PC-9 (cell line): ENCODE data around the gene KIAA1217. TPM values are rescaled to one million over a fixed set of nuclear protein-coding genes. Genes with fewer than 3 reads are reported as not detected.

ENCODE experiments used
- BruUV-seq: library from RNA; stranded (reverse); fragments of 400-500 nt; replicated peaks from 2 replicates; lab custom pipeline; 2021; lab: Mats Ljungman, UMichigan
- CTCF ChIA-PET: fragments of 300-600 bp; sonication (Branson Sonifier 250); formaldehyde crosslinking; loops from one replicate; lab custom pipeline; 2022; ENCODE audit warnings: antibody characterized with exemption; lab: Charles Lee
- POLR2A ChIA-PET: fragments of 300-600 bp; sonication (Branson Sonifier 250); formaldehyde crosslinking; loops from one replicate; lab custom pipeline; 2022; ENCODE audit warnings: antibody characterized with exemption; ENCODE audit not compliant: unreplicated experiment; lab: Charles Lee
- DNase-seq, 2 experiments: peaks; one replicate each; pipeline versions ENCODE4 v3.0.0 to v3.0.0-alpha.2; 2015 to 2022; ENCODE audit warnings: mixed read lengths in 1 of 2
- H2AFZ ChIP-seq: fragments of 200-600 bp; sonication (generic); 2 replicates; pipeline ENCODE4 v1.8.1; 2017; ENCODE audit warnings: antibody characterized with exemption
- H3F3A ChIP-seq: fragments of 200-600 bp; sonication (generic); 2 replicates; pipeline ENCODE4 v1.8.1; 2017; ENCODE audit warnings: antibody characterized with exemption, mild to moderate bottlenecking, low read depth; ENCODE audit not compliant: insufficient read depth
- H3K27ac ChIP-seq: fragments of 200-600 bp; sonication (generic); 2 replicates; pipeline ENCODE4 v1.6.1; 2016; ENCODE audit warnings: mixed run types
- H3K27me3 ChIP-seq: fragments of 200-600 bp; sonication (generic); 2 replicates; pipeline ENCODE4 v1.6.1; 2016; ENCODE audit warnings: low read depth, mixed run types; ENCODE audit not compliant: insufficient read depth
- H3K36me3 ChIP-seq: fragments of 200-600 bp; sonication (generic); 2 replicates; pipeline ENCODE4 v1.6.1; 2016; ENCODE audit warnings: low read depth, mixed run types
- H3K4me1 ChIP-seq: fragments of 200-600 bp; sonication (generic); replicated peaks from 2 replicates; pipeline ENCODE4 v1.6.1; 2016; ENCODE audit warnings: mixed run types; ENCODE audit not compliant: insufficient read depth
- H3K4me2 ChIP-seq: fragments of 200-600 bp; sonication (generic); 2 replicates; pipeline ENCODE4 v1.6.1; 2017; ENCODE audit warnings: mixed run types
- H3K4me3 ChIP-seq: fragments of 200-600 bp; sonication (generic); 2 replicates; pipeline ENCODE4 v1.6.1; 2016; ENCODE audit warnings: mixed run types
- H3K79me2 ChIP-seq: fragments of 200-600 bp; sonication (generic); 2 replicates; pipeline ENCODE4 v1.6.1; 2017; ENCODE audit warnings: low read depth, mixed run types
- H3K9me2 ChIP-seq: fragments of 200-600 bp; sonication (generic); 2 replicates; pipeline ENCODE4 v1.8.1; 2017; ENCODE audit warnings: mild to moderate bottlenecking; ENCODE audit not compliant: insufficient read depth
- H3K9me3 ChIP-seq: fragments of 200-600 bp; sonication (generic); 2 replicates; pipeline ENCODE4 v1.8.1; 2016; ENCODE audit warnings: low read depth; ENCODE audit not compliant: insufficient read depth
- H4K20me1 ChIP-seq: fragments of 200-600 bp; sonication (generic); 2 replicates; pipeline ENCODE4 v1.8.1; 2017; ENCODE audit not compliant: insufficient read depth
- CTCF ChIP-seq: fragments of 200-600 bp; sonication (generic); conservative IDR thresholded peaks from 2 replicates; pipeline ENCODE4 v1.6.1; 2017; ENCODE audit warnings: mixed run types, antibody characterized with exemption, mild to moderate bottlenecking, moderate library complexity
- EZH2 ChIP-seq: fragments of 200-600 bp; sonication (generic); IDR thresholded peaks from 2 replicates; pipeline ENCODE4 v1.8.0; 2017; ENCODE audit warnings: antibody characterized with exemption, low read depth
- intact Hi-C: fragments of 100-400 bp; cut with micrococcal nuclease; formaldehyde crosslinking; loops from one replicate; pipeline ENCODE4 v1.10.0; 2022; ENCODE audit not compliant: unreplicated experiment
- total RNA-seq: library from RNA; stranded (reverse); gene quantifications from 2 replicates; pipeline ENCODE4 v1.2.3, GENCODE V29; 2021

Gene KIAA1217
- total RNA-seq, 1 experiment from 2014 or later: 41.1 TPM

- H4K20me1 ChIP-seq: no peaks in the 10 kb centered on the region
- TF ChIP-seq EZH2 (no peak), CTCF (no peak)
- DNase-seq: no peak
- no TSS peak for BruUV-seq
- H3K79me2 ChIP-seq: no peaks in the 10 kb centered on the region
- H2AFZ ChIP-seq: no peak overlapping the region
- ChIA-PET POLR2A (no interaction called here), CTCF (no interaction called here)
- H3K36me3 ChIP-seq: no peaks in the 10 kb centered on the region; the same call in 1 of the 2 replicates
- no peak overlapping the region for H3K4me2 ChIP-seq
- H3K27ac ChIP-seq: no peak overlapping the region
- H3K9me3 ChIP-seq: no peaks in the 10 kb centered on the region
- no peaks in the 10 kb centered on the region for H3F3A ChIP-seq
- intact Hi-C loops: no loop called here
- no peaks in the 10 kb centered on the region for H3K27me3 ChIP-seq
- no peaks in the 10 kb centered on the region for H3K9me2 ChIP-seq
- H3K4me3 ChIP-seq: no peak overlapping the region
- no peaks in the 10 kb centered on the region for H3K4me1 ChIP-seq
Measured at GRCh38 chr10:24545585-24545984, 336.6 kb downstream of the KIAA1217 start.

- H3K4me1 ChIP-seq: no peaks in the 10 kb centered on the region
- H3K4me3 ChIP-seq: no peak overlapping the region
- no peak for DNase-seq
- TF ChIP-seq CTCF: no peak
- no peak overlapping the region for H2AFZ ChIP-seq
- ChIA-PET CTCF (no interaction called here), POLR2A (no interaction called here)
- no peaks in the 10 kb centered on the region for H3K9me3 ChIP-seq
- intact Hi-C loops: loop anchor here (10.0 kb wide), 1 partner anchor 674 kb away; no protein-coding TSS in a partner anchor
- no peaks in the 10 kb centered on the region for H3K27me3 ChIP-seq
- no peak overlapping the region for H3K27ac ChIP-seq
- H4K20me1 ChIP-seq: no peaks in the 10 kb centered on the region
- BruUV-seq: no TSS peak
- H3K79me2 ChIP-seq: no peaks in the 10 kb centered on the region
- no peaks in the 10 kb centered on the region for H3K36me3 ChIP-seq
- H3K9me2 ChIP-seq: no peaks in the 10 kb centered on the region
- H3F3A ChIP-seq: no peaks in the 10 kb centered on the region
- H3K4me2 ChIP-seq: no peak overlapping the region
Measured at GRCh38 chr10:24550680-24551079, 341.7 kb downstream of the KIAA1217 start.

GRCh38 chr10:24551161-24551560 is 342.2 kb downstream of the KIAA1217 start:
- H3K79me2 ChIP-seq: no peaks in the 10 kb centered on the region
- POLR2A ChIA-PET: no interaction called here
- H3K27ac ChIP-seq: no peak overlapping the region
- CTCF ChIA-PET: no interaction called here
- intact Hi-C loops: loop anchor here (10.0 kb wide), 1 partner anchor 674 kb away; no protein-coding TSS in a partner anchor
- no peak overlapping the region for H3K4me2 ChIP-seq
- H3K9me2 ChIP-seq: no peaks in the 10 kb centered on the region
- TF ChIP-seq CTCF (no peak), EZH2 (no peak)
- no TSS peak for BruUV-seq
- H3K4me3 ChIP-seq: no peak overlapping the region
- no peaks in the 10 kb centered on the region for H4K20me1 ChIP-seq
- H3K9me3 ChIP-seq: no peaks in the 10 kb centered on the region
- no peak overlapping the region for H2AFZ ChIP-seq
- no peaks in the 10 kb centered on the region for H3F3A ChIP-seq
- no peaks in the 10 kb centered on the region for H3K4me1 ChIP-seq
- DNase-seq: peak in 1 of 2 experiments; percentile 14
- H3K27me3 ChIP-seq: no peaks in the 10 kb centered on the region
- no peaks in the 10 kb centered on the region for H3K36me3 ChIP-seq
